Loucy (cell line): Measurements from ENCODE around the gene SNRNP70.
"Not testable (repeated sequence)": the region's sequence is repeated elsewhere in the genome, so short reads cannot be mapped to it uniquely, and the experiment has no call there.

Experiments used
- EZH2phosphoT487 ChIP-seq: fragments of 200-600 bp; IDR thresholded peaks from 2 replicates; pipeline ENCODE4 v1.6.1; 2018; ENCODE audit warnings: antibody characterized with exemption, mild to moderate bottlenecking, moderate library complexity, borderline replicate concordance
- TF ChIP-seq, protein P1 (sequence below): fragments of 200-600 bp; sonication (generic); conservative IDR thresholded peaks from 2 replicates; pipeline ENCODE4 v1.5.1; 2014; ENCODE audit warnings: mild to moderate bottlenecking, antibody characterized with exemption, low read length

DNA sequence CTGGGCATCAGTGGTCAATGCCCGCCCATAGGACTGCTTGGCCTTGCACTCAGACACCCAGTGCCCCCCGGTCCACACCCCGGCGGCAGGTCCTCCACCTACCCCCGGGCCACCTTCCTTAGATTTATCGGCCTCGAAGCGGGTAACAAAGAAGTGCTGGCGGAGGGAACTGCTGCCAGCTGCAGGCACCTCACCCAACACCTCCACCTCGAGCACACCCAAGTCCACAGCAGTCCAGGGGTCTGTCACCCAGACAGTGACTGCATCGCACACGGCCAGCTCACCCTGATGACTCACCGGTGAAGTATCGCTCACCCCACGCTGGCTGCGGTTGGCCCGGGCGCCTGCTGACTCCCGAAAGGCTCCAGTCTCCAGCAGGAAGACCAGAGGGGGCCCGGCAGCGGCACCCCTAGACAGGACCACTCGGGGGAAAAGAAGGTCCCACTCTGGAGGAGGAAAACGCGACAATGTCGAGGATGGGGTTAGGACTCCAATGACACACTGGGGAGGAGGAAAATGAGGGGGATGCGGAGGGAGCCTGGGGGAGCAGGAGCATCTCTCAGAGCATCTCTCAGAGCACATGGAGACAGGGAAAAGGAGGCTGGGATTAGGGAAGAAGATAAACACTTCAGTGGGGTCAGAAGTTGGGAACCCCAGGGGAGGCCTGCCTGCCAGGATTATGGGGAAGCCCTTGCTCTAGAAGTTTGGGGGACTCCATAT lies 46.5 kb upstream of the SNRNP70 start:
- TF ChIP-seq, protein P1, sequence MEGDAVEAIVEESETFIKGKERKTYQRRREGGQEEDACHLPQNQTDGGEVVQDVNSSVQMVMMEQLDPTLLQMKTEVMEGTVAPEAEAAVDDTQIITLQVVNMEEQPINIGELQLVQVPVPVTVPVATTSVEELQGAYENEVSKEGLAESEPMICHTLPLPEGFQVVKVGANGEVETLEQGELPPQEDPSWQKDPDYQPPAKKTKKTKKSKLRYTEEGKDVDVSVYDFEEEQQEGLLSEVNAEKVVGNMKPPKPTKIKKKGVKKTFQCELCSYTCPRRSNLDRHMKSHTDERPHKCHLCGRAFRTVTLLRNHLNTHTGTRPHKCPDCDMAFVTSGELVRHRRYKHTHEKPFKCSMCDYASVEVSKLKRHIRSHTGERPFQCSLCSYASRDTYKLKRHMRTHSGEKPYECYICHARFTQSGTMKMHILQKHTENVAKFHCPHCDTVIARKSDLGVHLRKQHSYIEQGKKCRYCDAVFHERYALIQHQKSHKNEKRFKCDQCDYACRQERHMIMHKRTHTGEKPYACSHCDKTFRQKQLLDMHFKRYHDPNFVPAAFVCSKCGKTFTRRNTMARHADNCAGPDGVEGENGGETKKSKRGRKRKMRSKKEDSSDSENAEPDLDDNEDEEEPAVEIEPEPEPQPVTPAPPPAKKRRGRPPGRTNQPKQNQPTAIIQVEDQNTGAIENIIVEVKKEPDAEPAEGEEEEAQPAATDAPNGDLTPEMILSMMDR: not testable (repeated sequence)
- not testable (repeated sequence) for TF ChIP-seq EZH2phosphoT487
